ENCODE measurements around the gene CD52. TPM values are rescaled to one million over a fixed set of nuclear protein-coding genes. Genes with fewer than 3 reads are reported as not detected.
A peak's percentile ranks its signal among the peaks of the same experiment; 100 is the strongest.

CD52 gene
- total and polyA plus RNA-seq, 2 donors (not counting 3 experiments of a cell fraction or from before 2014, with no cell fraction given) = not detected

DNA sequence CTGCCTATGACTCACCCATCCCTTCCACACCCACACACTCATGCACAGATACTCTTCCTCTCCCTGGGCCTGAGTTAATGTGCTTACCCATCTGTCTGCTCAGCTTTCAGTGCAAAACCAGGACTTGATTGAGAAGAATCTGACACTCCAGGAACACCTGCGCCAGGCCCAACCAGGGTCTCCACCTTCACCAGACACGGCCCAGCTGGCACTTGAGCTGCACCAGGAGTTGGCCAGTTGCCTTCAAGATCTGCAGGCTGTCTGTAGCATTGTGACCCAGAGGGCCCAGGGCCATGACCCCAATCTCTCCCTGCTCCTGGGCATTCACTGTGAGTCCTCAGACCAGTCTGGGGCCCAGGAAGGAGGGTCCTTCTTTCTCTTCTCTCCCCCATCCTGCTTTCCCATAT, 41.3 kb upstream of the CD52 start:
- no peaks in the 10 kb centered on the region for H4K20me1 ChIP-seq (replicated peaks; ENCODE audit: control insufficient read depth, extremely low read depth, insufficient read depth, low read length)
- no peaks in the 10 kb centered on the region for H3K9me1 ChIP-seq (replicated peaks; ENCODE audit: control insufficient read depth, extremely low read depth, insufficient read depth, low read length)
- BruUV-seq (replicated peaks) = no TSS peak
- H3K79me2 ChIP-seq (ENCODE audit: control insufficient read depth, insufficient read depth, low read length) = peaks cover 21% of the 10 kb centered on the region
- H3K4me2 ChIP-seq (ENCODE audit: insufficient read depth, low read length) = no peak overlapping the region
- H3K27me3 ChIP-seq (ENCODE audit: control insufficient read depth in 2 of 2, insufficient read depth in 2 of 2, low read length in 2 of 2) = no peaks in the 10 kb centered on the region
- H3K36me3 ChIP-seq (ENCODE audit: control insufficient read depth in 2 of 2, extremely low read depth in 1 of 2, insufficient read depth in 2 of 2, low read length in 2 of 2) = peaks cover 3 to 6% of the 10 kb centered on the region in 2 experiments
- H3K9ac ChIP-seq (replicated peaks; ENCODE audit: extremely low read depth, insufficient read depth, low read length) = no peak overlapping the region
- intact Hi-C loops (cut with micrococcal nuclease) = loop anchor here (1.0 to 5.0 kb wide), 4 partner anchors 42 to 239 kb away; partner anchors contain the start of genes CEP85 and HMGN2
- H3K9me3 ChIP-seq (replicated peaks; ENCODE audit: control insufficient read depth, insufficient read depth, low read length) = no peaks in the 10 kb centered on the region
- H3K4me1 ChIP-seq (ENCODE audit: control insufficient read depth, extremely low read depth, insufficient read depth, low read length) = peaks cover 37% of the 10 kb centered on the region
- H3K27ac ChIP-seq (ENCODE audit: insufficient read depth, low read depth, low read length) = peak overlapping the region; percentile 62
- DNase-seq (ENCODE audit: low read depth, low spot score) (no peak), FAIRE-seq (no peak)
- H2AFZ ChIP-seq (ENCODE audit: low read depth, low read length) = no peak overlapping the region
- TF ChIP-seq, protein P1, sequence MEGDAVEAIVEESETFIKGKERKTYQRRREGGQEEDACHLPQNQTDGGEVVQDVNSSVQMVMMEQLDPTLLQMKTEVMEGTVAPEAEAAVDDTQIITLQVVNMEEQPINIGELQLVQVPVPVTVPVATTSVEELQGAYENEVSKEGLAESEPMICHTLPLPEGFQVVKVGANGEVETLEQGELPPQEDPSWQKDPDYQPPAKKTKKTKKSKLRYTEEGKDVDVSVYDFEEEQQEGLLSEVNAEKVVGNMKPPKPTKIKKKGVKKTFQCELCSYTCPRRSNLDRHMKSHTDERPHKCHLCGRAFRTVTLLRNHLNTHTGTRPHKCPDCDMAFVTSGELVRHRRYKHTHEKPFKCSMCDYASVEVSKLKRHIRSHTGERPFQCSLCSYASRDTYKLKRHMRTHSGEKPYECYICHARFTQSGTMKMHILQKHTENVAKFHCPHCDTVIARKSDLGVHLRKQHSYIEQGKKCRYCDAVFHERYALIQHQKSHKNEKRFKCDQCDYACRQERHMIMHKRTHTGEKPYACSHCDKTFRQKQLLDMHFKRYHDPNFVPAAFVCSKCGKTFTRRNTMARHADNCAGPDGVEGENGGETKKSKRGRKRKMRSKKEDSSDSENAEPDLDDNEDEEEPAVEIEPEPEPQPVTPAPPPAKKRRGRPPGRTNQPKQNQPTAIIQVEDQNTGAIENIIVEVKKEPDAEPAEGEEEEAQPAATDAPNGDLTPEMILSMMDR (IDR thresholded peaks at IDR 0.05; ENCODE audit: extremely low read depth in 1 of 2, insufficient read depth in 1 of 2, low read depth in 1 of 2, low read length in 2 of 2) = no peak
- TF ChIP-seq POLR2AphosphoS5 (IDR thresholded peaks at IDR 0.05; ENCODE audit: insufficient read depth, low read depth, low read length) (peak; percentile 1), POLR2A (IDR thresholded peaks at IDR 0.05; ENCODE audit: low read depth, low read length) (no peak), MYC (IDR thresholded peaks at IDR 0.05; ENCODE audit: low read depth, low read length) (no peak)
- ChIA-PET POLR2A (interaction anchor here (0.7 kb wide), 1 partner anchor 104 kb away, joined by 6 read pairs; no protein-coding TSS in a partner anchor), CTCF (interaction anchor here (0.7 to 9.1 kb wide), 24 partner anchors 9 to 242 kb away, joined by 3 to 132 read pairs (median 6); partner anchors contain the start of genes CD52, CEP85, UBXN11 and ZNF593)
- dilution Hi-C loops (cut with MboI; ENCODE audit: extremely low pct_ligation_motif_present, low sequenced_read_pairs) = no loop called here
- H3K4me3 ChIP-seq (replicated peaks in 1 of 3; ENCODE audit: insufficient read depth in 1 of 3, low read depth in 1 of 3, low read length in 3 of 3) = no peak overlapping the region

DNA sequence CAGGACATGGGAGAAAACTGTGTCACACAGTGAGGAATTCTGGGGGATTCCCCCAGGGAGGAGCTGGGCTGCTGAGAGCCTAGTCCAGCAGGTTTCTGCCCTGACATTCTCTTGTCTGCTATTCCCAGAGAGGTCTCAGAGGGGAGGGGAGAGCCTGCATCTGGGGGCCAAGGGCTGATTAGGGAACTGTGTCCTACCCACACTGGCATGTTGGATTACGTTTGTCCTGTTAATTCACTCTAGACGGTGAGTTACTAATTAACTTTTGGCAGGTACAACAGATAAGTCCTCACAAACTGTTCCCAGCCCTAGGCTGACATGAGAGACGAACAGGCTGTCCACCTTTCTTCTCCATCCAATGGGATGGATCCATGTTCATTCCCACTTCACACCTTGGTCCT, 40.5 kb upstream of the CD52 start:
- FAIRE-seq (no peak), DNase-seq (ENCODE audit: low read depth, low spot score) (no peak)
- no TSS peak for BruUV-seq (replicated peaks)
- H3K36me3 ChIP-seq (ENCODE audit: control insufficient read depth in 2 of 2, extremely low read depth in 1 of 2, insufficient read depth in 2 of 2, low read length in 2 of 2) = peaks cover 3 to 9% of the 10 kb centered on the region in 2 experiments
- H3K79me2 ChIP-seq (ENCODE audit: control insufficient read depth, insufficient read depth, low read length) = peaks cover 27% of the 10 kb centered on the region
- H3K4me3 ChIP-seq (replicated peaks in 1 of 3; ENCODE audit: insufficient read depth in 1 of 3, low read depth in 1 of 3, low read length in 3 of 3) = no peak overlapping the region
- intact Hi-C loops (cut with micrococcal nuclease) (loop anchor here (2.0 to 5.0 kb wide), 3 partner anchors 42 to 240 kb away; partner anchors contain the start of genes CEP85 and HMGN2), dilution Hi-C loops (cut with MboI; ENCODE audit: extremely low pct_ligation_motif_present, low sequenced_read_pairs) (no loop called here)
- no peaks in the 10 kb centered on the region for H3K27me3 ChIP-seq (ENCODE audit: control insufficient read depth in 2 of 2, insufficient read depth in 2 of 2, low read length in 2 of 2)
- H4K20me1 ChIP-seq (replicated peaks; ENCODE audit: control insufficient read depth, extremely low read depth, insufficient read depth, low read length) = no peaks in the 10 kb centered on the region
- H3K4me1 ChIP-seq (ENCODE audit: control insufficient read depth, extremely low read depth, insufficient read depth, low read length) = peaks cover 39% of the 10 kb centered on the region
- POLR2A ChIA-PET = no interaction called here
- TF ChIP-seq JUN (IDR thresholded peaks at IDR 0.05; ENCODE audit: borderline replicate concordance, insufficient read depth, insufficient read length, low read depth) = no peak
- no peaks in the 10 kb centered on the region for H3K9me1 ChIP-seq (replicated peaks; ENCODE audit: control insufficient read depth, extremely low read depth, insufficient read depth, low read length)
- no peaks in the 10 kb centered on the region for H3K9me3 ChIP-seq (replicated peaks; ENCODE audit: control insufficient read depth, insufficient read depth, low read length)
- no peak overlapping the region for H2AFZ ChIP-seq (ENCODE audit: low read depth, low read length)
- no peak overlapping the region for H3K9ac ChIP-seq (replicated peaks; ENCODE audit: extremely low read depth, insufficient read depth, low read length)
- no peak overlapping the region for H3K4me2 ChIP-seq (ENCODE audit: insufficient read depth, low read length)
- CTCF ChIA-PET = interaction anchor here (1.5 to 9.1 kb wide), 5 partner anchors 8 to 173 kb away, joined by 3 to 132 read pairs (median 10); partner anchors contain the start of gene CD52
- H3K27ac ChIP-seq (ENCODE audit: insufficient read depth, low read depth, low read length) = no peak overlapping the region
